MCF 10A (cell line): ENCODE data around the gene ADAMTS5. TPM values are rescaled to one million over a fixed set of nuclear protein-coding genes. Genes with fewer than 3 reads are reported as not detected.

Source experiments
- BruUV-seq: library from RNA; stranded (reverse); fragments of 400-500 nt; replicated peaks from 2 replicates; lab custom pipeline; 2021; lab: Mats Ljungman, UMichigan
- CTCF ChIA-PET: fragments of 300-600 bp; sonication (Branson Sonifier 250); formaldehyde crosslinking; extraction: SDS; loops from one replicate; lab custom pipeline; 2021; ENCODE audit warnings: antibody characterized with exemption, inconsistent platforms; lab: Yijun Ruan, JAX
- POLR2A ChIA-PET: fragments of 300-600, 350-650 bp; sonication (Branson Sonifier 250); formaldehyde crosslinking; extraction: SDS; loops from one replicate; lab custom pipeline; 2020; ENCODE audit warnings: antibody characterized with exemption, inconsistent platforms; lab: Yijun Ruan, JAX
- DNase-seq: peaks from one replicate; pipeline ENCODE4 v3.0.0-alpha.2; 2018; ENCODE audit not compliant: unreplicated experiment
- H3K27ac Mint-ChIP-seq: one replicate; pipeline ENCODE4 v1.8.0; 2022; ENCODE audit warnings: mild to moderate bottlenecking, low read depth, mixed read lengths; ENCODE audit not compliant: unreplicated experiment
- H3K27me3 Mint-ChIP-seq: one replicate; pipeline ENCODE4 v1.8.0; 2022; ENCODE audit warnings: mixed read lengths; ENCODE audit not compliant: insufficient read depth, unreplicated experiment
- H3K36me3 Mint-ChIP-seq: one replicate; pipeline ENCODE4 v1.8.0; 2022; ENCODE audit warnings: mild to moderate bottlenecking, moderate library complexity, mixed read lengths; ENCODE audit not compliant: insufficient read depth, unreplicated experiment
- H3K4me1 Mint-ChIP-seq: one replicate; pipeline ENCODE4 v1.8.0; 2022; ENCODE audit warnings: mixed read lengths; ENCODE audit not compliant: insufficient read depth, unreplicated experiment
- H3K4me3 Mint-ChIP-seq: one replicate; pipeline ENCODE4 v1.8.0; 2022; ENCODE audit warnings: mild to moderate bottlenecking, moderate library complexity, mixed read lengths; ENCODE audit not compliant: unreplicated experiment
- H3K9me3 Mint-ChIP-seq: one replicate; pipeline ENCODE4 v1.8.0; 2022; ENCODE audit warnings: mixed read lengths; ENCODE audit not compliant: unreplicated experiment
- intact Hi-C: fragments of 100-400 bp; cut with micrococcal nuclease; formaldehyde crosslinking; loops from 2 replicates; pipeline ENCODE4 v1.14.1; 2022
- total RNA-seq: library from RNA; stranded (reverse); gene quantifications from 2 replicates; pipeline ENCODE4 v1.2.3, GENCODE V29; 2022
- TF ChIP-seq, protein P1 (sequence below): fragments of 200-600 bp; IDR thresholded peaks from one replicate; pipeline ENCODE4 v1.8.0; 2022; ENCODE audit warnings: antibody characterized with exemption, mild to moderate bottlenecking; ENCODE audit not compliant: unreplicated experiment

ADAMTS5 gene
- total RNA-seq, 1 experiment from 2014 or later, result not detected

DNA sequence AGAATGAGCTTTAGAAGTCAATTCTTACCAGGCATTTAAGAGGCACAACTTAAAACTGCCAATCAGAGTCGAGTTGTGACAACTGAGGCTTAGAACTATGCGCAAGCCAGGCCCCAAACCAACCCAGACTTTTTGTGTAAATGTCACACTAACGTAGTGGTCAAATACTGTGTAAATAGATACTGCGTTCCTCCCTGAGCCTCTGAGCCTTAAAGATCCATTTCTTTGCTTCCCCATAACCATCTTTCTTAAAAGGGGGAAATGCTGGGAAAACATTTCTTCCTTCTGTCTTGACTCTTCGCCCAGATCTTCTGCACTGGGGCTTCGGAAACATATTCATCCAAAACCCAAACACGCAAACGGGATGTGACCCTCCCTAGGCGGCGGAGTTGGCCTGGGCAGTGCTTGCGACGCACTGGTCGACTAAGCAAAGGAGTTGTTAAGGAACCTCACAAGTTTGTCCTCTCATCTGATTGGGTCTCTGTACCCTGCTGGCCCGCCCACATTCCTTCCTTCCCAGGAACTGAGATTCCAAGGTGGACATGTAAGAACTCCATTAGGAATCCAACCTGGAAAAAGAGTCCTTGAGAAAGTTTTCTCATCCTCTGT lies 2.6 kb downstream of the ADAMTS5 start:
- no peak overlapping the region for H3K4me3 Mint-ChIP-seq
- BruUV-seq, result no TSS peak
- CTCF ChIA-PET, result no interaction called here
- intact Hi-C loops, result loop anchor here (10.0 kb wide), 1 partner anchor 741 kb away; no protein-coding TSS in a partner anchor
- TF ChIP-seq, protein P1, sequence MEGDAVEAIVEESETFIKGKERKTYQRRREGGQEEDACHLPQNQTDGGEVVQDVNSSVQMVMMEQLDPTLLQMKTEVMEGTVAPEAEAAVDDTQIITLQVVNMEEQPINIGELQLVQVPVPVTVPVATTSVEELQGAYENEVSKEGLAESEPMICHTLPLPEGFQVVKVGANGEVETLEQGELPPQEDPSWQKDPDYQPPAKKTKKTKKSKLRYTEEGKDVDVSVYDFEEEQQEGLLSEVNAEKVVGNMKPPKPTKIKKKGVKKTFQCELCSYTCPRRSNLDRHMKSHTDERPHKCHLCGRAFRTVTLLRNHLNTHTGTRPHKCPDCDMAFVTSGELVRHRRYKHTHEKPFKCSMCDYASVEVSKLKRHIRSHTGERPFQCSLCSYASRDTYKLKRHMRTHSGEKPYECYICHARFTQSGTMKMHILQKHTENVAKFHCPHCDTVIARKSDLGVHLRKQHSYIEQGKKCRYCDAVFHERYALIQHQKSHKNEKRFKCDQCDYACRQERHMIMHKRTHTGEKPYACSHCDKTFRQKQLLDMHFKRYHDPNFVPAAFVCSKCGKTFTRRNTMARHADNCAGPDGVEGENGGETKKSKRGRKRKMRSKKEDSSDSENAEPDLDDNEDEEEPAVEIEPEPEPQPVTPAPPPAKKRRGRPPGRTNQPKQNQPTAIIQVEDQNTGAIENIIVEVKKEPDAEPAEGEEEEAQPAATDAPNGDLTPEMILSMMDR, result no peak
- H3K4me1 Mint-ChIP-seq, result peaks cover 10% of the 10 kb centered on the region
- no peak overlapping the region for H3K27ac Mint-ChIP-seq
- POLR2A ChIA-PET, result no interaction called here
- no peaks in the 10 kb centered on the region for H3K27me3 Mint-ChIP-seq
- H3K9me3 Mint-ChIP-seq, result no peaks in the 10 kb centered on the region
- DNase-seq, result no peak
- H3K36me3 Mint-ChIP-seq, result no peaks in the 10 kb centered on the region

DNA sequence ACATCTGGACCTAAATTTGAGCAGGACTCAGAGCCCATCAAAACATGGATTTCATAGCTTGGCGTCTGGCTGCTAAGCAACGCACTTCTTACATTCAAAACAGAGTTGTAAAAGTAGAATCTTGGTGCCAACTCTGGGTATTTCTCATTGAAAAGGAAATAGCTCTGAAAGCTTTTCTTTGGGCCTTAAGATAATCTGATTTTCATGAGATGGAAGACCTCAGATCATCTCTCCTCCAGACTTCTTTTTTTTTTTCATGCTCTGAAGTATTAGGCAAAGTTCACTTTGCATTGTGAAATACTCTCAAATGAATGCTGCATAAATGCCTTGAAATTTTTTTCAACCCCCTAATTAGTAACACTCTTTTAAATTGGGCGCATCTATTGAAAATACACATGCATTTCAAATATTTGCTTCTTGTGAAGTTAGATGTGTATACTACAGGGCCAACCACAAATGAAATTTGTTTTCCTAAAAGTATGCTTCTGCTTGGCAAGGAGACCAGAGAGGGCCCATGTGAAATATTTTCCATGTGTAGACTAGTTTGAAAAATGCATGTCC lies 4.2 kb downstream of the ADAMTS5 start:
- POLR2A ChIA-PET, result no interaction called here

DNA sequence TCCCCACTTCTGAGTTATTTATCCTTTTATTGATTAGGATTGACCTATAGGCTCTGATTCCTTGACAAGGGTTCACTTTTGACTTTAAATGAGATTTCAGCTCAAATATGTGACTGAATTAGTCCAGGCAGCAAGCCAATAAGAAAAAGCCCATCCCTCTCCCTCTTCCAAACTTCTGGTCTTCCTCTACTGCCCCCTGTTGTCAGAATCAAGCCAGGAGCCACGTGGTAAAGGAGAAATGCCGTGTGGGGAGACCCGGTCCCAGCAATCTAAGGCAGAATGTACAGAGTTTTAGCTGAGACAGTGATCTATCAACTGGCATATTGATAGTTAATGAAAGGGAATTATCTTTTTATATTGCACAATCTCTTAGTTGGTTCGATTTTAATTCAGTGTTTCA lies 5.2 kb downstream of the ADAMTS5 start:
- DNase-seq, result peak; percentile 13
- H3K27ac Mint-ChIP-seq, result no peak overlapping the region
- intact Hi-C loops, result loop anchor here (10.0 kb wide), 1 partner anchor 743 kb away; no protein-coding TSS in a partner anchor
- POLR2A ChIA-PET, result no interaction called here
- no peaks in the 10 kb centered on the region for H3K27me3 Mint-ChIP-seq
- no peaks in the 10 kb centered on the region for H3K36me3 Mint-ChIP-seq
- CTCF ChIA-PET, result interaction anchor here (0.9 to 1.3 kb wide), 2 partner anchors 13 to 26 kb away, joined by 3 to 4 read pairs; no protein-coding TSS in a partner anchor
- no peak overlapping the region for H3K4me3 Mint-ChIP-seq
- H3K9me3 Mint-ChIP-seq, result no peaks in the 10 kb centered on the region
- BruUV-seq, result no TSS peak
- TF ChIP-seq, protein P1, result no peak
- no peaks in the 10 kb centered on the region for H3K4me1 Mint-ChIP-seq

More for the DNA sequence above, 4.2 kb downstream of the ADAMTS5 start:
- no TSS peak for BruUV-seq
- TF ChIP-seq, protein P1, result no peak
- no peaks in the 10 kb centered on the region for H3K36me3 Mint-ChIP-seq
- no peak for DNase-seq
- H3K4me1 Mint-ChIP-seq, result peaks cover 9% of the 10 kb centered on the region
- CTCF ChIA-PET, result interaction anchor here (0.6 to 1.3 kb wide), 6 partner anchors 14 to 686 kb away, joined by 3 to 5 read pairs (median 3); no protein-coding TSS in a partner anchor
- intact Hi-C loops, result loop anchor here (10.0 kb wide), 1 partner anchor 742 kb away; no protein-coding TSS in a partner anchor
- H3K4me3 Mint-ChIP-seq, result no peak overlapping the region
- no peak overlapping the region for H3K27ac Mint-ChIP-seq
- H3K27me3 Mint-ChIP-seq, result no peaks in the 10 kb centered on the region
- H3K9me3 Mint-ChIP-seq, result no peaks in the 10 kb centered on the region

DNA sequence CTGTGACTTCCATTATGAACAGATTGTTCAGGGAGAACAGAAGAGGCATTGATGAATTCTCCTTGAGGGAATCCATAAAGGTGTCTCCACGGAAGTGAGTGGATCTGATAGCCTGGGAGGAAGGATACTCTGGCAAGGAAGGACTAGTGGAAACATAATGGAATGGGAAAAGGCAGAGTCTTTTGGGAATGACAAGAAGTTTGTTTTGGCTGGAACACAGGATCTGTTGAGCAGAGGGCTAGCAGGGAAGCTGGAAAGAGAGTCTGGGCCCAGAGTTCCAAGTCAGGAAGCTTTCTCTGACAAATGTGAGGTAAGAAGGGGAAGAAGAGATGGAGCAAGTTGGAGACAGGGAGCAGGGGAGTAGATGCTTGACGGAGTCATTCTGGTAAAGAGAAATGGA lies 8.1 kb downstream of the ADAMTS5 start:
- no peak overlapping the region for H3K4me3 Mint-ChIP-seq
- H3K27ac Mint-ChIP-seq, result no peak overlapping the region
- no peaks in the 10 kb centered on the region for H3K27me3 Mint-ChIP-seq
- no peaks in the 10 kb centered on the region for H3K4me1 Mint-ChIP-seq
- no peaks in the 10 kb centered on the region for H3K9me3 Mint-ChIP-seq
- H3K36me3 Mint-ChIP-seq, result no peaks in the 10 kb centered on the region
- intact Hi-C loops, result no loop called here
- TF ChIP-seq, protein P1, result no peak
- BruUV-seq, result no TSS peak
- ChIA-PET CTCF (interaction anchor here (0.9 kb wide), 1 partner anchor 9 kb away, joined by 3 read pairs; no protein-coding TSS in a partner anchor), POLR2A (interaction anchor here (0.7 kb wide), 1 partner anchor 274 kb away, joined by 3 read pairs; no protein-coding TSS in a partner anchor)
- DNase-seq, result no peak
